ENCODE data around the gene LRRFIP2.

DNA sequence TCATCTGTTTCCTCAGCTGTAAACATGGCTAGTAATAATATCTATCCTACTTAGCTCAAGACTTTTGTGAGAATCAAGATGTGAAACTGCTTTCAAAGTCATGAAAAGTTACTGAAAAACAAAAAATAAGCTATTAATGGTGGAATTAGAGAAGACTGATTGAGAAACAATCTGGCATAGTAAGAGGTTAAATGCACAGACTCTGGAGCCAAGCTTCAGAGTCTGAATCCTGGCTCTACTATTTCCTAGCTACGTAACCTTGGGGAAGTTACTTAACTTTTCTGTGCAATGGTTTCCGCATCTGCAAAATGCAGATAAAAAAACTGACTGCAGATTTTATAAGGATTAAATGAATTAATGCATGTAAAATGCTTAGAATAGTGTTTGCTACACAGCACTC lies 28.8 kb downstream of the LRRFIP2 start:
- TF ChIP-seq EZH2 (IDR thresholded peaks at IDR 0.05; ENCODE audit: borderline replicate concordance, low read length): no peak
- TF ChIP-seq, protein P1, sequence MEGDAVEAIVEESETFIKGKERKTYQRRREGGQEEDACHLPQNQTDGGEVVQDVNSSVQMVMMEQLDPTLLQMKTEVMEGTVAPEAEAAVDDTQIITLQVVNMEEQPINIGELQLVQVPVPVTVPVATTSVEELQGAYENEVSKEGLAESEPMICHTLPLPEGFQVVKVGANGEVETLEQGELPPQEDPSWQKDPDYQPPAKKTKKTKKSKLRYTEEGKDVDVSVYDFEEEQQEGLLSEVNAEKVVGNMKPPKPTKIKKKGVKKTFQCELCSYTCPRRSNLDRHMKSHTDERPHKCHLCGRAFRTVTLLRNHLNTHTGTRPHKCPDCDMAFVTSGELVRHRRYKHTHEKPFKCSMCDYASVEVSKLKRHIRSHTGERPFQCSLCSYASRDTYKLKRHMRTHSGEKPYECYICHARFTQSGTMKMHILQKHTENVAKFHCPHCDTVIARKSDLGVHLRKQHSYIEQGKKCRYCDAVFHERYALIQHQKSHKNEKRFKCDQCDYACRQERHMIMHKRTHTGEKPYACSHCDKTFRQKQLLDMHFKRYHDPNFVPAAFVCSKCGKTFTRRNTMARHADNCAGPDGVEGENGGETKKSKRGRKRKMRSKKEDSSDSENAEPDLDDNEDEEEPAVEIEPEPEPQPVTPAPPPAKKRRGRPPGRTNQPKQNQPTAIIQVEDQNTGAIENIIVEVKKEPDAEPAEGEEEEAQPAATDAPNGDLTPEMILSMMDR (conservative IDR thresholded peaks at IDR 0.05 in 1 of 2, IDR thresholded peaks at IDR 0.05 in 1 of 2; ENCODE audit: extremely low read depth in 1 of 2, insufficient read depth in 1 of 2, low read depth in 1 of 2, low read length in 2 of 2): no peak

All from mammary epithelial cell (primary cell).